H9 (cell line): ENCODE data around the gene PDGFRB. TPM values are rescaled to one million over a fixed set of nuclear protein-coding genes. Genes with fewer than 3 reads are reported as not detected.

Experiments
- DNase-seq: peaks from one replicate; pipeline ENCODE4 v3.0.0-alpha.2; 2017
- H2AFZ ChIP-seq: one replicate; pipeline ENCODE4 v1.6.1; 2013; ENCODE audit warnings: mild to moderate bottlenecking, low read length, control low read depth, moderate library complexity
- H2AK5ac ChIP-seq: 2 replicates; pipeline ENCODE4 v1.6.1; 2013; ENCODE audit warnings: low read length, control low read depth, mixed read lengths; ENCODE audit not compliant: insufficient read length
- H2BK120ac ChIP-seq: one replicate; pipeline ENCODE4 v1.6.1; 2013; ENCODE audit warnings: low read depth, mild to moderate bottlenecking, low read length, control low read depth, inconsistent platforms; ENCODE audit not compliant: poor library complexity, severe bottlenecking
- H2BK12ac ChIP-seq: 2 replicates; pipeline ENCODE4 v1.6.1; 2013; ENCODE audit warnings: low read length, control low read depth, mixed read lengths, low read depth; ENCODE audit not compliant: insufficient read length
- H2BK15ac ChIP-seq: 2 replicates; pipeline ENCODE4 v1.6.1; 2013; ENCODE audit warnings: low read depth, low read length, control low read depth
- H2BK20ac ChIP-seq: one replicate; pipeline ENCODE4 v1.6.1; 2013; ENCODE audit warnings: low read depth, mild to moderate bottlenecking, low read length, control low read depth, inconsistent platforms; ENCODE audit not compliant: poor library complexity, severe bottlenecking
- H2BK5ac ChIP-seq: 2 replicates; pipeline ENCODE4 v1.6.1; 2013; ENCODE audit warnings: low read length, control low read depth, mixed read lengths; ENCODE audit not compliant: insufficient read length
- H3K14ac ChIP-seq: 2 replicates; pipeline ENCODE4 v1.6.1; 2013; ENCODE audit warnings: low read length, control low read depth; ENCODE audit not compliant: insufficient read depth
- H3K18ac ChIP-seq: 2 replicates; pipeline ENCODE4 v1.6.1; 2013; ENCODE audit warnings: low read depth, mild to moderate bottlenecking, mixed read lengths, low read length, control low read depth; ENCODE audit not compliant: insufficient read length
- H3K23ac ChIP-seq: 2 replicates; pipeline ENCODE4 v1.6.1; 2013; ENCODE audit warnings: low read length, control low read depth, mixed read lengths, low read depth; ENCODE audit not compliant: insufficient read length
- H3K23me2 ChIP-seq: 2 replicates; pipeline ENCODE4 v1.6.1; 2013; ENCODE audit warnings: low read depth, mild to moderate bottlenecking, mixed read lengths, low read length, control low read depth; ENCODE audit not compliant: insufficient read length, poor library complexity, severe bottlenecking
- H3K27ac ChIP-seq: 2 replicates; pipeline ENCODE4 v1.5.1; 2013; ENCODE audit warnings: low read length, control low read depth, mixed read lengths, low read depth; ENCODE audit not compliant: insufficient read length
- H3K27me3 ChIP-seq: 2 replicates; pipeline ENCODE4 v1.6.1; 2013; ENCODE audit warnings: low read length, control low read depth, inconsistent platforms; ENCODE audit not compliant: insufficient read depth
- H3K4ac ChIP-seq: 2 replicates; pipeline ENCODE4 v1.6.1; 2013; ENCODE audit warnings: low read depth, mild to moderate bottlenecking, control low read depth, inconsistent platforms, low read length, moderate library complexity
- H3K4me1 ChIP-seq: 2 replicates; pipeline ENCODE4 v1.6.1; 2013; ENCODE audit warnings: low read length, control low read depth, inconsistent platforms; ENCODE audit not compliant: insufficient read depth
- H3K4me2 ChIP-seq: 2 replicates; pipeline ENCODE4 v1.6.1; 2013; ENCODE audit warnings: low read length, control low read depth, mixed read lengths; ENCODE audit not compliant: insufficient read length, insufficient read depth
- H3K56ac ChIP-seq: 2 replicates; pipeline ENCODE4 v1.6.1; 2013; ENCODE audit warnings: low read depth, mild to moderate bottlenecking, mixed read lengths, low read length, control low read depth; ENCODE audit not compliant: insufficient read length
- H3K79me1 ChIP-seq: 2 replicates; pipeline ENCODE4 v1.6.1; 2013; ENCODE audit warnings: low read depth, mild to moderate bottlenecking, moderate library complexity, low read length, control low read depth, inconsistent platforms; ENCODE audit not compliant: insufficient read depth, poor library complexity, severe bottlenecking
- H3K79me2 ChIP-seq: 2 replicates; pipeline ENCODE4 v1.6.1; 2013; ENCODE audit warnings: low read length, control low read depth, inconsistent platforms; ENCODE audit not compliant: insufficient read depth
- H3K9ac ChIP-seq: 2 replicates; pipeline ENCODE4 v1.6.1; 2013; ENCODE audit warnings: low read length, control low read depth, mixed read lengths; ENCODE audit not compliant: insufficient read length; ENCODE audit errors: extremely low read depth
- H3K9me3 ChIP-seq: one replicate; pipeline ENCODE4 v1.6.1; 2013; ENCODE audit warnings: low read depth, low read length, inconsistent platforms; ENCODE audit not compliant: control insufficient read depth
- H3T11ph ChIP-seq: one replicate; pipeline ENCODE4 v1.6.1; 2013; ENCODE audit warnings: mild to moderate bottlenecking, low read length, control low read depth, inconsistent platforms
- H4K20me1 ChIP-seq: one replicate; pipeline ENCODE4 v1.6.1; 2013; ENCODE audit not compliant: control insufficient read depth, insufficient read length, insufficient read depth
- H4K5ac ChIP-seq: 2 replicates; pipeline ENCODE4 v1.6.1; 2013; ENCODE audit warnings: low read depth, mild to moderate bottlenecking, mixed read lengths, low read length, control low read depth; ENCODE audit not compliant: insufficient read length
- H4K8ac ChIP-seq: replicated peaks from 2 replicates; pipeline ENCODE4 v1.6.1; 2013; ENCODE audit warnings: low read length, control low read depth, mixed read lengths, low read depth; ENCODE audit not compliant: insufficient read length
- H4K91ac ChIP-seq: 2 replicates; pipeline ENCODE4 v1.6.1; 2013; ENCODE audit warnings: low read depth, mild to moderate bottlenecking, moderate library complexity, mixed read lengths, low read length, control low read depth; ENCODE audit not compliant: insufficient read length
- H3K27ac Mint-ChIP-seq, 3 experiments: 2 replicates in 2 of 3; 3 replicates in 1 of 3; pipeline ENCODE4 v1.8.0; 2020 to 2021; ENCODE audit warnings: mixed read lengths in 3 of 3, mild to moderate bottlenecking in 1 of 3, moderate library complexity in 1 of 3
- H3K27me3 Mint-ChIP-seq: 2 replicates; pipeline ENCODE4 v1.8.0; 2021; ENCODE audit warnings: low read depth, mild to moderate bottlenecking, moderate library complexity, mixed read lengths
- H3K36me3 Mint-ChIP-seq, 3 experiments: 2 replicates in 2 of 3; 3 replicates in 1 of 3; pipeline ENCODE4 v1.8.0; 2020 to 2021; ENCODE audit warnings: low read depth in 3 of 3, mixed read lengths in 3 of 3; ENCODE audit not compliant: insufficient read depth in 1 of 3
- H3K4me1 Mint-ChIP-seq, 2 experiments: 2 replicates each; pipeline ENCODE4 v1.8.0; 2020; ENCODE audit warnings: mixed read lengths in 2 of 2
- H3K4me3 Mint-ChIP-seq, 2 experiments: 2 replicates in 1 of 2; 3 replicates in 1 of 2; pipeline ENCODE4 v1.8.0; 2020 to 2021; ENCODE audit warnings: mild to moderate bottlenecking in 2 of 2, mixed read lengths in 2 of 2, moderate library complexity in 1 of 2
- H3K9me3 Mint-ChIP-seq, 2 experiments: 2 replicates in 1 of 2; 3 replicates in 1 of 2; pipeline ENCODE4 v1.8.0; 2020; ENCODE audit warnings: mild to moderate bottlenecking in 2 of 2, mixed read lengths in 2 of 2, moderate library complexity in 1 of 2
- WGBS: extraction: QIAGEN DNeasy Blood & Tissue Kit; methylation state at CpG from one replicate; pipeline ENCODE4 v1.1.7; 2013; ENCODE audit warnings: missing lambda C conversion rate, low lambda C conversion rate, mixed read lengths; ENCODE audit not compliant: insufficient read length; ENCODE audit errors: extremely low coverage; 5-methylcytosine and 5-hydroxymethylcytosine counted together
- total RNA-seq: library from RNA; stranded (reverse); gene quantifications from 2 replicates; pipeline ENCODE4 v1.2.1, GENCODE V29; 2021
- TF ChIP-seq, protein P1 (sequence below): fragments of 200-600 bp; sonication (generic); conservative IDR thresholded peaks from 3 replicates; pipeline ENCODE4 v1.8.0; 2021; ENCODE audit warnings: antibody characterized with exemption, mild to moderate bottlenecking

PDGFRB gene
- total RNA-seq, 1 experiment from 2014 or later: 2.2 TPM

DNA sequence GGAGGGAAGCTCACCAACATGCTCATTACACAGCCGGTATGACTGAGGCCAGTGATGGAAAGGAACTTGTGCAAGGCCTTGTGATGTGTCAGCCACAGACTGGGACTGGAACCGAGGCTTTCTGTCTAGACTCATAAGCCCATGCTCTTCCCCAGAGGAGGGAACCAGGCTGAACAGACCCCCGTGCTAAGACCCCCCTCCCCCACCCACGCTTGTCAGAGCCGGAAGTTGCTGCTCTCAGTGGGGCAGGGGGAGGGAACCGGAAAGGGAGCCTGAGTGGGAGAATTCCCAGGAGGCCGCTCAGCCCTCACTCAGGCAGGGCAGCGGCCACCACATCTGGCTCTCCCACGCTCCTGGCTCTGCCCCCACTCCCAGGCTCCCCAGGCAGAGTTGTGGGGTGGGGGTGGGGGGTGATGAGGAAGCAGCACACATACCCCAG lies 4.1 kb upstream of the PDGFRB start:
- H4K8ac ChIP-seq: no peak overlapping the region
- Mint-ChIP-seq H3K9me3 (no peaks in the 10 kb centered on the region; a peak in 2 of 5 replicates), H3K27me3 (peaks cover 58% of the 10 kb centered on the region), H3K36me3 (no peaks in the 10 kb centered on the region; a peak in 1 of 7 replicates), H3K4me1 (peaks cover 19 to 32% of the 10 kb centered on the region in 2 experiments), H3K27ac (no peak overlapping the region), H3K4me3 (no peak overlapping the region)
- H3K9me3 ChIP-seq: no peaks in the 10 kb centered on the region
- H3K23me2 ChIP-seq: peaks cover 5% of the 10 kb centered on the region
- H2AFZ ChIP-seq: no peak overlapping the region
- no peak overlapping the region for H3K9ac ChIP-seq
- H3K27me3 ChIP-seq: peaks cover 4% of the 10 kb centered on the region; the same call in 1 of the 2 replicates
- H3K18ac ChIP-seq: no peak overlapping the region
- no peak overlapping the region for H3K56ac ChIP-seq
- DNase-seq: no peak
- H3K4me1 ChIP-seq: peaks cover 4% of the 10 kb centered on the region
- H2BK12ac ChIP-seq: no peak overlapping the region
- TF ChIP-seq, protein P1, sequence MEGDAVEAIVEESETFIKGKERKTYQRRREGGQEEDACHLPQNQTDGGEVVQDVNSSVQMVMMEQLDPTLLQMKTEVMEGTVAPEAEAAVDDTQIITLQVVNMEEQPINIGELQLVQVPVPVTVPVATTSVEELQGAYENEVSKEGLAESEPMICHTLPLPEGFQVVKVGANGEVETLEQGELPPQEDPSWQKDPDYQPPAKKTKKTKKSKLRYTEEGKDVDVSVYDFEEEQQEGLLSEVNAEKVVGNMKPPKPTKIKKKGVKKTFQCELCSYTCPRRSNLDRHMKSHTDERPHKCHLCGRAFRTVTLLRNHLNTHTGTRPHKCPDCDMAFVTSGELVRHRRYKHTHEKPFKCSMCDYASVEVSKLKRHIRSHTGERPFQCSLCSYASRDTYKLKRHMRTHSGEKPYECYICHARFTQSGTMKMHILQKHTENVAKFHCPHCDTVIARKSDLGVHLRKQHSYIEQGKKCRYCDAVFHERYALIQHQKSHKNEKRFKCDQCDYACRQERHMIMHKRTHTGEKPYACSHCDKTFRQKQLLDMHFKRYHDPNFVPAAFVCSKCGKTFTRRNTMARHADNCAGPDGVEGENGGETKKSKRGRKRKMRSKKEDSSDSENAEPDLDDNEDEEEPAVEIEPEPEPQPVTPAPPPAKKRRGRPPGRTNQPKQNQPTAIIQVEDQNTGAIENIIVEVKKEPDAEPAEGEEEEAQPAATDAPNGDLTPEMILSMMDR: no peak
- H4K5ac ChIP-seq: no peak overlapping the region
- H3K14ac ChIP-seq: no peak overlapping the region
- H3K4me2 ChIP-seq: no peak overlapping the region
- H3K79me2 ChIP-seq: no peaks in the 10 kb centered on the region
- H3K23ac ChIP-seq: no peak overlapping the region
- no peak overlapping the region for H2AK5ac ChIP-seq
- WGBS: no CpG with 5 or more reads among the region's 9 CpGs
- no peak overlapping the region for H3T11ph ChIP-seq
- no peak overlapping the region for H2BK120ac ChIP-seq
- no peak overlapping the region for H3K27ac ChIP-seq
- H2BK5ac ChIP-seq: no peak overlapping the region
- no peak overlapping the region for H3K4ac ChIP-seq
- no peaks in the 10 kb centered on the region for H3K79me1 ChIP-seq
- H2BK20ac ChIP-seq: no peak overlapping the region
- no peak overlapping the region for H4K91ac ChIP-seq
- H4K20me1 ChIP-seq: no peaks in the 10 kb centered on the region
- H2BK15ac ChIP-seq: no peak overlapping the region
